Stimulated activated effector memory CD8-positive, alpha-beta T cell treated with anti-CD3 and anti-CD28 coated beads, Interleukin-12 subunit alpha, Interleukin-12 subunit beta, amount 100 ng/mL, for 72 hours (primary cell): ENCODE measurements around the gene SETD4.

Source experiments
- ATAC-seq: fragments of 150-1000 bp; cut with Tn5 transposase; 2 replicates; pipeline ENCODE4 v1.10.0; 2021
- DNase-seq, 2 donors: peaks; one replicate each; pipeline ENCODE4 v3.0.0; 2021 to 2022; ENCODE audit warnings: low spot score in 2 of 2
- H3K27ac Mint-ChIP-seq: one replicate; pipeline ENCODE4 v1.8.0; 2022; ENCODE audit warnings: mild to moderate bottlenecking, mixed read lengths
- H3K36me3 Mint-ChIP-seq: one replicate; pipeline ENCODE4 v1.8.0; 2022; ENCODE audit warnings: mild to moderate bottlenecking, mixed read lengths
- H3K4me1 Mint-ChIP-seq: one replicate; pipeline ENCODE4 v1.8.0; 2022; ENCODE audit warnings: mixed read lengths
- H3K4me3 Mint-ChIP-seq: one replicate; pipeline ENCODE4 v1.8.0; 2022; ENCODE audit warnings: mild to moderate bottlenecking, mixed read lengths
- H3K9me3 Mint-ChIP-seq: one replicate; pipeline ENCODE4 v1.8.0; 2022; ENCODE audit warnings: mixed read lengths

The SETD4 gene

DNA sequence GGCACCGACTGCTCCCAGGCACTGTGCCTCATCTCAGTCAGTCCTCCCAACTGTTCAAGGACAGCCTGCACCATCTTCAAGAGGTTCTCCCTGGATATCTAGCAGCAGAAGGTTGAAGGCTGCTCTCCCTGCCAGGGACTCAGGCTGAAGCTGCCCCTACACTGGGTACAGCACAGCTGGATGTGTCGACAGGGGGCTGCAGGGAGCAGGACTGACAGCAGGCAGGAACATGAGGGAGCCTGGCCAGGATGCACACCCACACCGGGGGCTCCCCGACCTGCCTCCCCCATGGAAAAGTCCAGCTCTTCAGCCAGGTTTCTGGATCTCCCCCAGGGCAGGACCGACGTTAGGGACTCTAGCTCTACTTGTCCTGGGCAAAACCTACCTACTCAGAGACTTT is 20.5 kb downstream of the SETD4 start:
- H3K9me3 Mint-ChIP-seq: no peaks in the 10 kb centered on the region
- DNase-seq (no peak), ATAC-seq (no peak)
- peaks cover 100% of the 10 kb centered on the region for H3K36me3 Mint-ChIP-seq
- H3K4me3 Mint-ChIP-seq: no peak overlapping the region
- H3K27ac Mint-ChIP-seq: peak overlapping the region; percentile 26
- H3K4me1 Mint-ChIP-seq: peaks cover 3% of the 10 kb centered on the region

DNA sequence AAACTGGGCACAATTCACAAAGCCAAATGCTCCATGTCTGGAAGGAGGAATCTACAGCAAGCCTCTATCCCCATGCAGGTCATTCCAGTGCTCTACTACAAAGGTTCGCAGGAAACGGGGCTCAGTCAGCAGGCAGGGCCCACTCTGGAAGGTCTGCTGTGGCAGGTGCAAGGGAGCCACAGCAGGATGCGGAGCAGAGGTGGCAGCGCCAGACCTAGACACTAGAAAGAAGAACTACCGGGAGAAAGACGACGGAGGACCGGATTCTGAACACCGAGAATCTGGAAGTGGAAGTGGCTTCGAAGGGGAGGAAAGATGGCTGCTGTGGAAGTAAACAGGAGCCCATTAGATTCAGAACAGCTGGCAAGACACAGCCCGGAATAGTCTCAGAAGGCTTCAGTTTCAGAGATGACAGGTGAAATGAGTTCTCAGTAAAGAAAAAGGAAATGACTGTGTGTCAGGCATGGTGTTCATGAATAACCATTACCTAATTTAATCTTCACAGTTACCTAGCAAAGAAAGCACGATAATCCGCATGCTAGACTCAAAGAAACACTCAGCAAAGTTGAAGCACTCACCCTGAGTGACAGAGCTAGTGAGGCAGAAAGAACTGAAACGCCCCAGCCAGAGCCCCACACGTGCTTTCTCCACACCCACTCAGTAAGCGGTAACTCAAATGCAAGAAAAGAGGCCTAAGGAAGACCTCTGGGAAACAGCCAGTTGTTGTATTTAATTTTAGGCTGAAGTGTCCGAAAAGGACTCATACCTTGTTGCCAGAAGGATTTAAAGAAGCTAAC is 21.4 kb downstream of the SETD4 start:
- H3K4me1 Mint-ChIP-seq: no peaks in the 10 kb centered on the region
- DNase-seq (no peak), ATAC-seq (no peak)
- H3K27ac Mint-ChIP-seq: peak overlapping the region; percentile 26
- no peaks in the 10 kb centered on the region for H3K9me3 Mint-ChIP-seq
- H3K36me3 Mint-ChIP-seq: peaks cover 92% of the 10 kb centered on the region
- no peak overlapping the region for H3K4me3 Mint-ChIP-seq

DNA sequence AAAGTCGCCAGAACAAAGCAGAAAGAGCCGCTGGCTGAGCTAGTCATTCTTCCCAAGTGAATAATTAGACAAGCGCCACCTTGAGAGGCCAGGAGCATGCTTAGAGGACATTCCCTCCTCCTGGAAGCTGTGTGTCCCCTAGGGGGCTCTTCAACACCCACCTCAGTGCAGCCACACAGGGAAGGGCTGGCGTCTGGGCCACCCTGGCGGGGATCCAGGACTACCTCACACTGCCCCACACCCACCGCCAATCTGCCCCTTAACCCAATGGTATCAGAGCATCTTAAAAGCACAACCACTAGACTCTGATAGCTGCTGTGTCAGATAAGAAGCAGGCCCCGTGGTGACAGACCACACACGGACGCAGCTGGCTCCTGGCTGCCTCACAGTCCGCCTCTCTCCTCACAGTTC is 24.9 kb downstream of the SETD4 start:
- no peaks in the 10 kb centered on the region for H3K4me1 Mint-ChIP-seq
- H3K27ac Mint-ChIP-seq: peak overlapping the region; percentile 23
- peaks cover 56% of the 10 kb centered on the region for H3K36me3 Mint-ChIP-seq
- ATAC-seq: no peak
- no peaks in the 10 kb centered on the region for H3K9me3 Mint-ChIP-seq
- no peak overlapping the region for H3K4me3 Mint-ChIP-seq
- DNase-seq: no peak

DNA sequence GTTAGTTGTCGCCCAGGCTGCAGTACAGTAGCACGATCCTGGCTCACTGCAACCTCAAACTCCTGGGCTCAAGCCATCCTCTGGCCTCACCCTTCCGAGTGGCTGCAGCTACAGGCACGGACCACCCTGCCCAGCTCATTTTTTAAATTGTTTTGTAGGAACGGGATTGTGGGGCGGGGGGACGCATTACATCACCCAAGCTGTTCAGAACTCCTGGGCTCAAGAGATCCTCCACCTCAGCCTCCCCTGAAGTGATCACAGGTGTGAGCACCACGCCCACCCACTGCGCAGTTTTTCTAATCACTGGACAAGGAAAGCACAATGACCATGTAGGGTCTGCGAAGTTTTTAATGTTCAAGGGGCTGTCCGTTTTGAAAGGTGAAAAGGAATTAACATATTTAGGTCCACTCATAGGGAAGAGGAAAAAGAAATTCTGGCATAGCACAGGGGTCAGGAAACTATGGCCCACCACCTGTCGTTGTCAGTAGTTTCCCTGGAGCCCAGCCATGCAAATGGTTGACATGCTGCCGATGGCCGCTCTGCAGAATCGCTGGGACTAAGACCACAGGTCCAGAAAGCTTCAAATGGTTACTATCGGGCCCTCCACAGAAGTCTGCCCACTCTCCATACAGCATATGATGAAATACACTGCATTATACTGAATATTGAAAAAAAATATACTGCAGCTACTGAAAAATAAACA is 26.0 kb downstream of the SETD4 start:
- DNase-seq (no peak), ATAC-seq (no peak)
- no peaks in the 10 kb centered on the region for H3K9me3 Mint-ChIP-seq
- H3K36me3 Mint-ChIP-seq: peaks cover 46% of the 10 kb centered on the region
- H3K27ac Mint-ChIP-seq: no peak overlapping the region
- H3K4me3 Mint-ChIP-seq: no peak overlapping the region
- no peaks in the 10 kb centered on the region for H3K4me1 Mint-ChIP-seq

DNA sequence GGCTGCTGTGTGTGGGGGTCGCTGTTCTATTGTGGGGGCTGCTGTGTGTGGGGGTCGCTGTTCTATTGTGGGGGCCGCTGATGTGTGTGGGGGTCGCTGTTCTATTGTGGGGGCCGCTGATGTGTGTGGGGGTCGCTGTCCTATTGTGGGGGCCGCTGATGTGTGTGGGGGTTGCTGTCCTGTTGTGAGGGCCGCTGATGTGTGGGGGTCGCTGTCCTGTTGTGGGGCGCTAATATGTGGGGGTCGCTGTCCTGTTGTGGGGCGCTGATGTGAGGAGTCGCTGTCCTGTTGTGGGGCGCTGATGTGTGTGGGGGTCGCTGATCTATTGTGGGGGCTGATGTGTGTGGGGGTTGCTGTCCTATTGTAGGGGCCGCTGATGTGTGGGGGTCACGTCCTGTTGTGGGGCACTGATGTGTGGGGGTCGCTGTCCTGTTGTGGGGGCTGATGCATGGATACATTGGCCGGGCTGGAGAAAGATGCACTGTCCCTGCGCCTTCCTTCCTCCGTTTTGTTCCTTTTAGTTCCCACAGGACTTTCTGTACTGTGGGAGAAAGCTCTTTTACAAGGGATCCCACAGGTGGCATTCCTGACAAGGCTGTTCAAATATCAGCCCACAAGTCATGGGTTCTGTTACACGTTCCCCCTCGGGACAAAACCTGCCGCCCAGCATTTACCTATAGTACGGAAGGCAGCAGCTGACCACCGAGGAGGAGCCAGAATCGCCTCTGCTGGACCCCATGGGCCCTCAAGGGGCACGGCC is 27.5 kb downstream of the SETD4 start:
- Mint-ChIP-seq H3K4me1 (peaks cover 7% of the 10 kb centered on the region), H3K27ac (no peak overlapping the region), H3K9me3 (no peaks in the 10 kb centered on the region), H3K4me3 (no peak overlapping the region), H3K36me3 (peaks cover 31% of the 10 kb centered on the region)
- ATAC-seq (no peak), DNase-seq (no peak)

DNA sequence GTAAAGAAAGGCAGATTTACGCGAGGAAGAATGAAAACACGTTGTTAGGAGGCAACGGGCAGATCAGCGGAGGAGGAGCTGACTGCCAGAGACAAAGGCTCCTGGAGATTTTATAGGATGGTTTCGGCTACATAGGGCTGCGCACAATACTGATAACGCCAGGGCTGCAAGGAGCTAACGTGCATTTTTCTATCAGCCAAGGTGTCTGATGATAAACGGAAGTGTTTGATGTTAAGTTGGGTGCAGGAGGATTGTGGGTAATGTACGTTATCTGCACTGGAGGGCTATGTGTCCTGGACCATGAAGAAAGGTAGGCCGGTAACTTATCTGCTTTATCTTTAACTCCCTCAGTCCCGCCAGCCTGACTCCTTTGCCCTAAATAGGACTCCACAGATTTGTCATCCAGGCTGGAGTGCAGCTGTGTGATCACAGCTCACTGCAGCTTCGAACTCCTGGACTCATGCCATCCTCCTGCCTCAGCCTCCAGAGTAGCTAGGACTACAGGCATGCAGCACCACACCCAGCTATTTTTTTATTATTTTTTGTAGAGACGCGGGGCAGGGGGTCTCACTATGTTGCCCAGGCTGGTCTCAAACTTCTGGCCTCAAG is 29.6 kb downstream of the SETD4 start:
- ATAC-seq (no peak), DNase-seq (no peak)
- no peak overlapping the region for H3K27ac Mint-ChIP-seq
- peaks cover 9% of the 10 kb centered on the region for H3K36me3 Mint-ChIP-seq
- H3K4me3 Mint-ChIP-seq: no peak overlapping the region
- peaks cover 7% of the 10 kb centered on the region for H3K4me1 Mint-ChIP-seq
- no peaks in the 10 kb centered on the region for H3K9me3 Mint-ChIP-seq

DNA sequence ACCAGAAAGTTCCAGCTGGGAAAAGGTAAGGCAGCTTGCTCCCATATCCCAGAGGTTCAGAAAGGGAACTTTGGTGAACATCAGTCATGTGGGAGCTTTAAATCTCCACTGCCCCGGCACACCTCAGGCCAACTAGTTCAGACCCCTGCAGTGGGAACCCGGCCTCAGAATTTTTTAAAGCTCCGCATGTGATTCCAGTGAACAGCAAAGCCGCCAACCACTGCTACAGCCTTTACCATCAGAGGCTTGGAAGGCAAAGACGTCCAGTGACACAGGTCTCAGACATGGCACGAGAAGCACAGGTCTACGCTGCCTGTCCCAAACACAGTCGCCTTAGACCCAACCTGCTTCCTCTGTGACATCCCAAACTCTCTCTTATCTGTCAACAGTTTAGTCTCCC is 31.0 kb downstream of the SETD4 start:
- no peaks in the 10 kb centered on the region for H3K36me3 Mint-ChIP-seq
- ATAC-seq (no peak), DNase-seq (no peak)
- H3K9me3 Mint-ChIP-seq: no peaks in the 10 kb centered on the region
- peaks cover 7% of the 10 kb centered on the region for H3K4me1 Mint-ChIP-seq
- no peak overlapping the region for H3K4me3 Mint-ChIP-seq
- H3K27ac Mint-ChIP-seq: no peak overlapping the region

DNA sequence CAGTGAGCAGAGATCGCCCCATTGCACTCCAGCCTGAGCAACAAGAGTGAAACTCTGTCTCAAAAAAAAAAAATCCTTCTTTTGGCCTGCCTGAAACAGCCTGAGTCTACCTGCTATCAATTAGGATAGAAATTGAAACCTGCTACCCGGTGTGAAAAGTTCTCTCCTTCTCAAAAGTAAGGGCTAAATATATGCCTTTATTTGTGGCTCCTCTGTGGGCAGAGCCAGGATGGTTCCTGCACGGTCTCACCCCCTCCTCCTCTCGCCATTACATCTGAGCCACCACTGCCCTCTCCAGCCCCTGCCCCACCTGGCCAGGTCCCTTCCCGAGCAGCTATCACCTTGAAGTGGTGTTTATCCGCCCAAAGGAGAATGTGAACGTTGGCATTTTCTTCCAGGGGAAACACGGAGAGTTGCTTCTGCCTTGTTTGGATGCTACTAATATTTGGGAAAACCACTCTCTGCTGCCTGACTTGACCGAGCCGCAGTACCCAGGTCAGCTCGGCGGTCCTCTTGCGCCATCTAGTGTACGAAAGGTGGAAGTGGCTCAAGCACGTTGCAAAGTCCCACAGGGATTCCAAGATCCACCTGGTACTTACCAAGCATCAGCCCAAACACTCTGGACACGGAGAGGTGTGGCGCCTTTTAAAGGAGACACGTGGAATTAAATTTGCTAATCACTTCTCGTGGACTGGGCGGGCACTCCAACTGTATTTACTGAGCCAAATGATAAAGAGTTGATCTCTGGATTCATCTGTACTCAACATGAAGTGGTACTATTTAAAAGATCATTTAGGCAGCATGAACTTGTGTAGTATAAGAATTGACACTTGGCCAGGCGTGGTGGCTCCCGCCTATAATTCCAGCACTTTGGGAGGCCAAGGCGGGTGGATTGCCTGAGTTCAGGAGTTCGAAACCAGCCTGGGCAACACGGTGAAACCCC is 31.9 kb downstream of the SETD4 start:
- peak; percentile 58 to 80 for DNase-seq
- H3K27ac Mint-ChIP-seq: no peak overlapping the region
- H3K4me3 Mint-ChIP-seq: no peak overlapping the region
- peaks cover 7% of the 10 kb centered on the region for H3K4me1 Mint-ChIP-seq
- no peaks in the 10 kb centered on the region for H3K36me3 Mint-ChIP-seq
- ATAC-seq: peak; percentile 82
- no peaks in the 10 kb centered on the region for H3K9me3 Mint-ChIP-seq

DNA sequence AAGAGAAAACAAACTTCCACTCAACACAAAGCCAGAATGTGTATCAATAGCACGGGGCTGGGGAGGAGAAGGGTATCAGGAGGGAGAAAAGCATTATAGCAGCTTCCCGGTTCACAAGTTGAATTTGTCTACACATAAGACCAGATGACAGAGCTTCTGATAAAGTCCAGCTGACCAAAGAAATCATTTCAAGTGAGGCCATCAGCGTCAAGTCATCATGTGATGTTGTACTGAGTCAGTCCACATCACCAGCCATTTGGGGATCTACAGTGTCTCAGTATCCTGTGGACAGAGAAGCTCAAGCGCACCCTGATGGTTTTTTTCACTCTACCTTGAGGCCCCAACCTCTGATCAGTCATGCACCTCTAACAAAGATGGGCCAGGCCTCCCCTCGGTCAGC is 33.0 kb downstream of the SETD4 start:
- Mint-ChIP-seq H3K4me3 (no peak overlapping the region), H3K4me1 (peaks cover 7% of the 10 kb centered on the region), H3K36me3 (no peaks in the 10 kb centered on the region), H3K9me3 (no peaks in the 10 kb centered on the region), H3K27ac (no peak overlapping the region)
- ATAC-seq (no peak), DNase-seq (no peak)

DNA sequence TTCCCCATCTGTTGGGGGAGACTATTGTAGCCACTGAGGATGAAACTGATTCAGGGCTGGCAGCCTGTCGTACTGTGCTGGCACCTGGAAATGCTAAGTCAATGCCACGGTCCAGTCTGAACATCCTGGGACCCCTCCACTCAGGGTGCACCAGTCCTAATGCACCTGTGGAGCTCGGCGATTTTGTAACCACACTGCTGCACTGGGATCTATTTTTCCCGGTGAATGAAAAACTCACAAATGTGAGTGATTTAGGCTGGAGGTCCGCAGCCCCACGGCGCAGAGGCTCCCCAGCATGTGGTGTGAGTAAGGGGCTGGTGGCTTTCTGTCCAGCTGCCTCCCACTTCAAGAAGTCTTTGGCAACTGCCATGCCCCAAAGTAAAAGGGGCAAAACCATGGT is 35.5 kb downstream of the SETD4 start:
- no peak for ATAC-seq
- H3K27ac Mint-ChIP-seq: no peak overlapping the region
- no peak overlapping the region for H3K4me3 Mint-ChIP-seq

DNA sequence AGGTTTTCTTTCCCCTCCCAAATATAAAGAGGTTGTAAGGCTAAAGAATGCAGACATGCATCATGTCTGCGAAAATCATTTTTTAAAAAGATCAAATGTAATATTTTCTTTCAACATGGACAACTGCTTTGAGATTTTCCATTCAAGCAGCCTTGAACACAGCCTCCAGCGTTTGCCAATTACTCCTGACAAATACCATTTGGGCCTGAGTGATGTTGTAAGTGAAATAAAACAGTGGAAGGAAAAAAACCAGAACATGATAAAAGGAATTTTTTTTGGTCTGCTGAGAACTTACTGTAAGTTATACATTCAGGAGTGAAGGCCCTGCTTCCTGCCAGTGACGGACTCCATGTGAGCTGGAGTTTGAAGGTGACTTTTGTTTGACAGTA is 37.2 kb downstream of the SETD4 start:
- Mint-ChIP-seq H3K4me3 (no peak overlapping the region), H3K27ac (no peak overlapping the region), H3K36me3 (no peaks in the 10 kb centered on the region), H3K4me1 (peaks cover under 1% of the 10 kb centered on the region), H3K9me3 (no peaks in the 10 kb centered on the region)
- DNase-seq: no peak
- ATAC-seq: no peak

More for the DNA sequence above, 35.5 kb downstream of the SETD4 start:
- H3K9me3 Mint-ChIP-seq: no peaks in the 10 kb centered on the region
- H3K4me1 Mint-ChIP-seq: peaks cover 7% of the 10 kb centered on the region
- no peak for DNase-seq
- H3K36me3 Mint-ChIP-seq: no peaks in the 10 kb centered on the region

DNA sequence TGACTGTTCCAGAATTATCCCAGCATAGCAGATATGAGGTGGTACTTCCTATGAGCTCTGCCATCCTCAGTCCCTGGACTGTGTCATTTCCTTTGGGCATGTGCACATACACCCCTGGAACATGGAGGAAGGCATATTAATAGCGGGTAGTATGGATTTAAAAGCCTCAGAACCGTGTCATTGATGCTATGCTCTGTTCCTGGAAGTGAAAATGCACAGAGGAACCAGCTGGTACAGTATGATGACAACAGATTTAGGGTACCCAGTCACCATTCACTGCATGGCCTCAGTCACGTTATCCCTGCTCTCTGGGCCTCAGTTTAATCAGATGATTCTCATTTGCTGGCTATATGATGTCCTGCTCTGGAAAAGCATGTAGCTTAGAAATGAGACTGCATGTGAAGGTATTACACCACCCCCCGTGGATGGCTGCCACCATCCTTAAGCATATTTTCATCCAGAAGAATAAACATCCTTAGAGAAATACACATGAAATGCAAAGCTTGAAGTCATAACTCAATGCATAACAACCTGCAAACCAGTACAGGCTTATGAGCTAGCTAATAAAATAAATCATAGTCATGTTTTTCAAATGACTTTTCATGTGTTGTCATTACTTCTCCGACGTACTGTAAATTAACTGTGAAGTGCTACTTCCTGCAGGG is 37.8 kb downstream of the SETD4 start:
- DNase-seq: no peak
- H3K4me3 Mint-ChIP-seq: no peak overlapping the region
- no peaks in the 10 kb centered on the region for H3K36me3 Mint-ChIP-seq
- ATAC-seq: no peak
- no peak overlapping the region for H3K27ac Mint-ChIP-seq
- H3K9me3 Mint-ChIP-seq: no peaks in the 10 kb centered on the region
- H3K4me1 Mint-ChIP-seq: no peaks in the 10 kb centered on the region

DNA sequence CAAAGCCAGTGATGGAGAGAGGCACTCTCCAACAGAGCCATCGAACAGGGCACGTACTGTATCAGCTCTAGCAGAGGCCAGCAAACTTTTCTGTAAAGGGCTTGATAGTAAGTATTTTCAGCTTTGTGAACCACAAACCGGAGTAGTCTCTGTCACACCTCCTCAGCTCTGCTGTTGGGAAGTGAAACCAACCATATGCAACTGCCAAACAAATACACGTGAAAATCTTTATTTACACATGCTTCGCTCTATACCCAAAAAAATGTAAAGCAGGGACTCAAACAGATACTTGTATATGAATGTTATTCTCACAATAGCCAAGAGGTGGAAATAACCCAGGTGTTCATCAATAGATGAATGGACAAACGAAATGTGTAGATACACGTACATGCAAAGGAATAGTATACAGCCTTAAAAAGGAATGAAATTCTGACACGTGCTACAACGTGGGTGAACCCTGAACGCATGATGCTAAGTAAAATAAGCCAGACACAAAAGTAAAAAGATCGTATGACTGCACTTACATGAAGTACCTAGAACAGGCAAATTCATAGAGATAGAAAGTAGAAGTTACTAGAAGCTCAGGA is 39.0 kb downstream of the SETD4 start:
- no peaks in the 10 kb centered on the region for H3K4me1 Mint-ChIP-seq
- no peak overlapping the region for H3K4me3 Mint-ChIP-seq
- no peaks in the 10 kb centered on the region for H3K9me3 Mint-ChIP-seq
- H3K36me3 Mint-ChIP-seq: no peaks in the 10 kb centered on the region
- DNase-seq (no peak), ATAC-seq (no peak)
- H3K27ac Mint-ChIP-seq: no peak overlapping the region

DNA sequence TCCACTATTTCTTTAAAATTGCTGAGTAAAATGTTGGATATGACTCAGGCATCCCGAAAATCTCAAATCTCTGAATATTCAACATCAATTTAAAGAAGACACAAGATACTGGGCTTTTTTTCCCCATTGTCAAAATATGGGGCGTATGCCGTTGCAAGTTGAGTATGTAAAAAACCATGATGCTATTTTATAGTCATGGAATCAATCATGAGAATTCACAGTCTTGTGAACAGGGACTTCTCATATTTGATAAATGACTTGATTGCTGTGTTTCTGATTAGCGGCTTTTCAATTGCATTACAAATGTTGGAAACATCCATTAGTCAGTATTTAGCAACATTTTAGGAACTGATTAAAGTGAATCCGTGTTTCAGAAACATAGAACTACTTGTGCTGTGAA is 45.3 kb downstream of the SETD4 start:
- H3K36me3 Mint-ChIP-seq: no peaks in the 10 kb centered on the region
- ATAC-seq (no peak), DNase-seq (no peak)
- H3K4me1 Mint-ChIP-seq: no peaks in the 10 kb centered on the region
- H3K27ac Mint-ChIP-seq: no peak overlapping the region
- no peak overlapping the region for H3K4me3 Mint-ChIP-seq
- H3K9me3 Mint-ChIP-seq: no peaks in the 10 kb centered on the region
